ENCODE data around the gene FER1L5. TPM values are rescaled to one million over a fixed set of nuclear protein-coding genes. Genes with fewer than 3 reads are reported as not detected.
A peak's percentile ranks its signal among the peaks of the same experiment; 100 is the strongest.

Gene FER1L5
- total RNA-seq, 1 experiment from 2014 or later = 1.2 TPM

DNA sequence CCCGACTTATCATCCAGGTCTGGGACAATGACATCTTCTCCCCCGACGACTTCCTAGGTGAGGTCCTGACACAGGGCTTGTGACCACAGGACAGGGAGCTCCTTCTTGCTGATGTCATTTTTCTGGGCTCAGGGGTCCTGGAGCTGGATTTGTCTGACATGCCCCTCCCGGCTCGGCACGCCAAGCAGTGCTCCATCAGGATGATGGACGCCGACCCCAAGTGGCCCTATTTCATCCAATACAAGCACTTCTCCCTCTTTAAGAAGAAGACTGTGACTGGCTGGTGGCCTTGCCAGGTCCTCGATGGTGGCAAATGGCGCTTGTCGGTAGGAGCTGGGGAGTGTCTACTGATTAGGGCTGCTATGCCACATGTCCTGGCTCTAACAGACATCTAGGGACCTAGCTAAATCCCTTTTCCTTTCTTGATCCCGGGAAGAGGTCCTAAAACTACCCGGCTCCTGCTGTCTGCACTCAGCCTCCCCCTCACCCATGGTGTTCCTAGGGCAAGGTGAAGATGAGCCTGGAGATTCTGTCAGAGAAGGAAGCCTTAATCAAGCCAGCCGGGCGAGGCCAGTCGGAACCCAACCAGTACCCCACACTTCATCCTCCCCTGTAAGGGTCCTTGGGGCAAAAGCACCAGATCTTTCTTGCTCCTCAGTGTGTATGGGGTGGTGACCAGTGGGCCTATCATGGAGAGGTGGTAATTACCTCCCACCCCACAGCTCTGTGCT lies 60.6 kb downstream of the FER1L5 start:
- peaks cover 15 to 52% (median 35%) of the 10 kb centered on the region in 3 experiments; a peak in 6 of 7 replicates for H3K36me3 Mint-ChIP-seq (ENCODE audit: insufficient read depth in 1 of 3, low read depth in 3 of 3)
- Histone ChIP-seq H4K20me1 (ENCODE audit: control insufficient read depth, insufficient read depth, insufficient read length) (no peaks in the 10 kb centered on the region), H2AFZ (ENCODE audit: low read length) (no peak overlapping the region), H3T11ph (ENCODE audit: low read length) (no peak overlapping the region), H2BK20ac (ENCODE audit: low read depth, low read length, poor library complexity, severe bottlenecking) (no peak overlapping the region), H3K4me1 (ENCODE audit: insufficient read depth, low read length) (no peaks in the 10 kb centered on the region), H3K9me3 (ENCODE audit: control insufficient read depth, low read depth, low read length) (no peaks in the 10 kb centered on the region), H3K56ac (ENCODE audit: insufficient read length, low read depth, low read length) (no peak overlapping the region), H4K5ac (ENCODE audit: insufficient read length, low read depth, low read length) (no peak overlapping the region), H3K23me2 (ENCODE audit: insufficient read length, low read depth, low read length, poor library complexity, severe bottlenecking) (no peaks in the 10 kb centered on the region), H2BK120ac (ENCODE audit: low read depth, low read length, poor library complexity, severe bottlenecking) (no peak overlapping the region), H3K27me3 (ENCODE audit: insufficient read depth, low read length) (no peaks in the 10 kb centered on the region), H2AK5ac (ENCODE audit: insufficient read length, low read length) (no peak overlapping the region), H3K23ac (ENCODE audit: insufficient read length, low read depth, low read length) (no peak overlapping the region), H4K91ac (ENCODE audit: insufficient read length, low read depth, low read length) (no peak overlapping the region), H3K18ac (ENCODE audit: insufficient read length, low read depth, low read length) (no peak overlapping the region), H3K79me2 (ENCODE audit: insufficient read depth, low read length) (no peaks in the 10 kb centered on the region), H3K4ac (ENCODE audit: low read depth, low read length) (no peak overlapping the region), H2BK5ac (ENCODE audit: insufficient read length, low read length) (no peak overlapping the region), H2BK12ac (ENCODE audit: insufficient read length, low read depth, low read length) (no peak overlapping the region), H4K8ac (replicated peaks; ENCODE audit: insufficient read length, low read depth, low read length) (no peak overlapping the region), H3K4me2 (ENCODE audit: insufficient read depth, insufficient read length, low read length) (no peak overlapping the region), H3K79me1 (ENCODE audit: insufficient read depth, low read depth, low read length, poor library complexity, severe bottlenecking) (no peaks in the 10 kb centered on the region), H3K9ac (ENCODE audit: extremely low read depth, insufficient read length, low read length) (no peak overlapping the region), H3K14ac (ENCODE audit: insufficient read depth, low read length) (no peak overlapping the region), H2BK15ac (ENCODE audit: low read depth, low read length) (no peak overlapping the region), H3K27ac (ENCODE audit: insufficient read length, low read depth, low read length) (no peak overlapping the region)
- no peak for DNase-seq
- H3K27ac Mint-ChIP-seq = peak overlapping the region in 1 of 3 experiments; percentile 18; a peak in 1 of 7 replicates
- no peak for TF ChIP-seq CTCF (conservative IDR thresholded peaks at IDR 0.05)
- no peaks in the 10 kb centered on the region for H3K4me1 Mint-ChIP-seq
- no CpG with 5 or more reads among the region's 16 CpGs for WGBS (ENCODE audit: extremely low coverage, insufficient read length, low lambda C conversion rate)
- no peak overlapping the region for H3K4me3 Mint-ChIP-seq
- H3K27me3 Mint-ChIP-seq (ENCODE audit: low read depth) = no peaks in the 10 kb centered on the region
- no peaks in the 10 kb centered on the region for H3K9me3 Mint-ChIP-seq
